Esophagus muscularis mucosa (tissue), 4 donors: Measurements from ENCODE around the gene ANTXRL. TPM values are rescaled to one million over a fixed set of nuclear protein-coding genes. Genes with fewer than 3 reads are reported as not detected.

ENCODE experiments used
- DNase-seq: peaks from one replicate; pipeline ENCODE4 v3.0.0-alpha.2; 2017; ENCODE audit errors: extremely low spot score
- H3K27ac ChIP-seq, 4 donors: fragments of 200-600 bp; sonication (generic); replicated peaks in 1 of 4; 1 replicate in 3 of 4; 2 replicates in 1 of 4; pipeline ENCODE4 v1.5.1; 2016 to 2019; ENCODE audit warnings: mild to moderate bottlenecking in 1 of 4
- H3K27me3 ChIP-seq, 4 donors: fragments of 200-600 bp; sonication (generic); one replicate each; pipeline versions ENCODE4 v1.5.1 to v1.6.0; 2016 to 2019
- H3K36me3 ChIP-seq, 4 donors: fragments of 200-600 bp; sonication (generic); one replicate each; pipeline ENCODE4 v1.5.1; 2016 to 2019
- H3K4me1 ChIP-seq, 4 donors: fragments of 200-600 bp; sonication (generic); one replicate each; pipeline ENCODE4 v1.5.1; 2016 to 2019
- H3K4me3 ChIP-seq, 4 donors: fragments of 200-600 bp; sonication (generic); 1 replicate in 2 of 4; 2 replicates in 2 of 4; pipeline ENCODE4 v1.5.1; 2016 to 2019; ENCODE audit warnings: mild to moderate bottlenecking in 4 of 4, moderate library complexity in 1 of 4
- H3K9me3 ChIP-seq, 4 donors: fragments of 200-600 bp; sonication (generic); 1 replicate in 3 of 4; 2 replicates in 1 of 4; pipeline ENCODE4 v1.5.1; 2016 to 2019
- EP300 ChIP-seq: sonication (generic); formaldehyde crosslinking; IDR thresholded peaks from one replicate; pipeline ENCODE4 v1.6.1; 2017; ENCODE audit warnings: antibody characterized with exemption
- POLR2A ChIP-seq: fragments of 450-650 bp; IDR thresholded peaks from one replicate; pipeline ENCODE4 v1.6.1; 2017; ENCODE audit warnings: antibody characterized with exemption, moderate library complexity, mild to moderate bottlenecking, low read depth
- POLR2AphosphoS5 ChIP-seq, 2 donors: sonication (generic); formaldehyde crosslinking; IDR thresholded peaks; one replicate each; pipeline ENCODE4 v1.6.1; 2017; ENCODE audit warnings: antibody characterized with exemption in 2 of 2
- WGBS: methylation state at CpG from one replicate; pipeline ENCODE4 v1.1.5; 2018; 5-methylcytosine and 5-hydroxymethylcytosine counted together
- intact Hi-C: fragments of 100-400 bp; cut with DNase I; formaldehyde crosslinking; loops from one replicate; pipeline ENCODE4 v1.15.1; 2023
- total RNA-seq, 4 donors: library from RNA; depleted of rRNA; stranded (reverse); fragments of >200 nt; gene quantifications; one replicate each; pipeline versions ENCODE4 v1.1.0 to v1.2.1, GENCODE V29; 2016
- TF ChIP-seq, protein P1 (sequence below), 3 experiments: fragments of 200-600 bp in 2 of 3; fragments of 450-650 bp in 1 of 3; sonication (generic) in 2 of 3; IDR thresholded peaks; one replicate each; pipeline ENCODE4 v1.5.1; 2017 to 2019; ENCODE audit warnings: antibody characterized with exemption in 3 of 3, mild to moderate bottlenecking in 2 of 3, moderate library complexity in 1 of 3

ANTXRL gene
- total RNA-seq, 4 donors from 2014 or later = not detected

- Histone ChIP-seq H3K27me3 (no peaks in the 10 kb centered on the region), H3K4me1 (no peaks in the 10 kb centered on the region), H3K9me3 (no peaks in the 10 kb centered on the region), H3K36me3 (no peaks in the 10 kb centered on the region), H3K4me3 (no peak overlapping the region), H3K27ac (no peak overlapping the region)
- intact Hi-C loops = no loop called here
- no peak for DNase-seq
- WGBS = 92% methylated on average over 1 of the region's 1 CpG
- no peak for TF ChIP-seq POLR2A
- no peak for TF ChIP-seq POLR2AphosphoS5 (IDR thresholded peaks at IDR 0.05)
- TF ChIP-seq, protein P1, sequence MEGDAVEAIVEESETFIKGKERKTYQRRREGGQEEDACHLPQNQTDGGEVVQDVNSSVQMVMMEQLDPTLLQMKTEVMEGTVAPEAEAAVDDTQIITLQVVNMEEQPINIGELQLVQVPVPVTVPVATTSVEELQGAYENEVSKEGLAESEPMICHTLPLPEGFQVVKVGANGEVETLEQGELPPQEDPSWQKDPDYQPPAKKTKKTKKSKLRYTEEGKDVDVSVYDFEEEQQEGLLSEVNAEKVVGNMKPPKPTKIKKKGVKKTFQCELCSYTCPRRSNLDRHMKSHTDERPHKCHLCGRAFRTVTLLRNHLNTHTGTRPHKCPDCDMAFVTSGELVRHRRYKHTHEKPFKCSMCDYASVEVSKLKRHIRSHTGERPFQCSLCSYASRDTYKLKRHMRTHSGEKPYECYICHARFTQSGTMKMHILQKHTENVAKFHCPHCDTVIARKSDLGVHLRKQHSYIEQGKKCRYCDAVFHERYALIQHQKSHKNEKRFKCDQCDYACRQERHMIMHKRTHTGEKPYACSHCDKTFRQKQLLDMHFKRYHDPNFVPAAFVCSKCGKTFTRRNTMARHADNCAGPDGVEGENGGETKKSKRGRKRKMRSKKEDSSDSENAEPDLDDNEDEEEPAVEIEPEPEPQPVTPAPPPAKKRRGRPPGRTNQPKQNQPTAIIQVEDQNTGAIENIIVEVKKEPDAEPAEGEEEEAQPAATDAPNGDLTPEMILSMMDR (IDR thresholded peaks at IDR 0.05) = no peak
- no peak for TF ChIP-seq EP300
Observed at GRCh38 chr10:46305986-46306385, 19.2 kb downstream of the ANTXRL start.

DNA sequence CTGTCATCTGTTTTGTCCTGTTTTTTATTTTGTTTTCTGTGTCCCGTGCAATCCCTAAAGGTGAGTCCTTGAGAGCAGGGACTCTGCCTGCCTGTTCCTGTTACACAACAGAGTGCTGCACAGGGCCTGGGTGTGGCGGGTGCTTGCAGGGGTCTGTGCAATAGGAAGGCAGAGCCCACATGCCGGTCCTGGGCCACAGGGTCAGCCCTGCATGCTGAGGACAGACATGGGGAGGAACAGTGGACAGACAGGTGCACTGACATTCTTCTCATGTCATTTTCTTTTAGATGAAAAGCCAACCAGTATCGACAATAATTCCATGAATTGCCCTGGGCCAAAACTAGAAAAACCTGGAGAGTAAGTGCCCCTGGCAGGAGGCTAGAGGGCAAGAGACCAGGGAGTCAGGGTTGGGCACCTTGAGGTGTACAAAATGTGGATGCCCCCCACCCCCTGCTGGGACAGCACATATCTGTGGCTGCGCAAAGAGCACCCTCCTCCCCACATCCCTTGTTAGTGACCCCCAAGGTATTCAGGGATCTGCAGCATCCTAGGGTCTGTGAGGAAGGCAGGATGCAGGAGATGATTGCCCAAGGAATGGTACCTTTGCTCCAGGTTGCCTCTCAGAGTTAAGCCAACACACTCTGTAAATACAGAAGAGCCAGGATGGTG lies 19.9 kb downstream of the ANTXRL start:
- H3K4me1 ChIP-seq = no peaks in the 10 kb centered on the region
- H3K9me3 ChIP-seq = no peaks in the 10 kb centered on the region
- no peak for DNase-seq
- no peak overlapping the region for H3K27ac ChIP-seq
- H3K4me3 ChIP-seq = no peak overlapping the region
- H3K36me3 ChIP-seq = no peaks in the 10 kb centered on the region
- TF ChIP-seq POLR2AphosphoS5 (IDR thresholded peaks at IDR 0.05) (no peak), EP300 (no peak), POLR2A (no peak)
- TF ChIP-seq, protein P1 (IDR thresholded peaks at IDR 0.05) = no peak
- no peaks in the 10 kb centered on the region for H3K27me3 ChIP-seq
- WGBS = 91% methylated on average over 5 of the region's 5 CpGs
- intact Hi-C loops = no loop called here

GRCh38 chr10:46307281-46308112 lies 20.7 kb downstream of the ANTXRL start:
- no peak for DNase-seq
- no peaks in the 10 kb centered on the region for H3K4me1 ChIP-seq
- H3K36me3 ChIP-seq = no peaks in the 10 kb centered on the region
- intact Hi-C loops = no loop called here
- no peaks in the 10 kb centered on the region for H3K9me3 ChIP-seq
- no peak for TF ChIP-seq POLR2AphosphoS5 (IDR thresholded peaks at IDR 0.05)
- TF ChIP-seq, protein P1 (IDR thresholded peaks at IDR 0.05) = no peak
- no peaks in the 10 kb centered on the region for H3K27me3 ChIP-seq
- no peak overlapping the region for H3K4me3 ChIP-seq
- no peak overlapping the region for H3K27ac ChIP-seq
- WGBS = 93% methylated on average over 5 of the region's 10 CpGs

DNA sequence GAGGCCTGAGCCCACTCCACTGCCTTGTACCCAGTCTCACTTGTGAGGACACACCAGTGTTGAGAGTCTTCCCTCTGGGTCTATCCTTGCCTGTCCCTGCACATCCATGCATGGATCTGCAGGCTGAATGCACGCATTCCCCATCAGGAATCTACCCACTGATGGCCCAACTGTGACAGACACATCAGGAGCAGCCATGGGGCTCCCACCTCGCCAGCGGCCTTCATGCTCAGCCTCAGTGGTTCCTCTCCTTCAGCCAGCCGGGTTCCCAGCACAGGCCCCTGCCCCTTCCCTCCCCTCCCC lies 21.3 kb downstream of the ANTXRL start:
- intact Hi-C loops = no loop called here
- WGBS = 95% methylated on average over 4 of the region's 4 CpGs
- H3K36me3 ChIP-seq = no peaks in the 10 kb centered on the region
- no peak overlapping the region for H3K4me3 ChIP-seq
- TF ChIP-seq POLR2A (no peak), EP300 (no peak)
- TF ChIP-seq, protein P1 (IDR thresholded peaks at IDR 0.05) = no peak
- no peak overlapping the region for H3K27ac ChIP-seq
- H3K9me3 ChIP-seq = no peaks in the 10 kb centered on the region
- no peak for DNase-seq
- H3K4me1 ChIP-seq = no peaks in the 10 kb centered on the region
- H3K27me3 ChIP-seq = no peaks in the 10 kb centered on the region
